B cell (primary cell): ENCODE results near the gene SLC5A2. TPM values are rescaled to one million over a fixed set of nuclear protein-coding genes. Genes with fewer than 3 reads are reported as not detected.

Experiments used
- ATAC-seq: fragments of 200-7000 bp; cut with Tn5 transposase; one replicate; pipeline ENCODE4 v1.10.0; 2021; ENCODE audit warnings: low read depth, mild to moderate bottlenecking, moderate number of reproducible peaks, moderate library complexity
- CTCF ChIA-PET: fragments of 350-600 bp; sonication (Branson Sonifier 250); formaldehyde crosslinking; loops from one replicate; lab custom pipeline; 2021; ENCODE audit warnings: antibody characterized with exemption, inconsistent platforms; lab: Charles Lee
- POLR2A ChIA-PET: fragments of 350-600 bp; sonication (Branson Sonifier 250); formaldehyde crosslinking; loops from one replicate; lab custom pipeline; 2021; ENCODE audit warnings: antibody characterized with exemption; lab: Charles Lee
- DNase-seq: peaks from one replicate; pipeline ENCODE4 v3.0.0; 2013
- H2AFZ ChIP-seq: 2 replicates; pipeline ENCODE4 v1.6.1; 2012; ENCODE audit warnings: mild to moderate bottlenecking, low read depth, low read length; ENCODE audit not compliant: insufficient read depth, poor library complexity, severe bottlenecking
- H3K27ac ChIP-seq, 2 donors: 1 replicate in 1 of 2; 2 replicates in 1 of 2; pipeline ENCODE4 v1.5.1; 2012 to 2013; ENCODE audit warnings: low read length in 2 of 2, mild to moderate bottlenecking in 2 of 2, moderate library complexity in 1 of 2
- H3K27me3 ChIP-seq, 4 experiments: fragments of 200-600 bp in 1 of 4; sonication (generic) in 1 of 4; replicated peaks in 1 of 4; 1 replicate in 2 of 4; 2 replicates in 2 of 4; pipeline versions ENCODE4 v1.6.1 to v1.7.0; 2013 to 2016; ENCODE audit warnings: low read length in 3 of 4, mild to moderate bottlenecking in 2 of 4, mixed read lengths in 1 of 4, moderate library complexity in 1 of 4; ENCODE audit not compliant: insufficient read depth in 4 of 4, control insufficient read depth in 3 of 4; ENCODE audit errors: control extremely low read depth in 1 of 4
- H3K36me3 ChIP-seq, 2 experiments: replicated peaks in 1 of 2; 1 replicate in 1 of 2; 2 replicates in 1 of 2; pipeline versions ENCODE4 v1.6.1 to v1.7.1; 2013; ENCODE audit warnings: low read length in 1 of 2; ENCODE audit not compliant: insufficient read depth in 2 of 2, control insufficient read depth in 1 of 2; ENCODE audit errors: control extremely low read depth in 1 of 2, extremely low read depth in 1 of 2
- H3K4me1 ChIP-seq, 2 donors: fragments of 200-600 bp in 1 of 2; sonication (generic) in 1 of 2; 1 replicate in 1 of 2; 2 replicates in 1 of 2; pipeline versions ENCODE4 v1.5.1 to v1.6.1; 2013 to 2017; ENCODE audit warnings: low read length in 2 of 2; ENCODE audit not compliant: control insufficient read depth in 2 of 2, insufficient read depth in 2 of 2
- H3K4me2 ChIP-seq: replicated peaks from 2 replicates; pipeline ENCODE3; 2012; ENCODE audit warnings: mild to moderate bottlenecking, low read depth, low read length; ENCODE audit not compliant: poor library complexity, severe bottlenecking
- H3K4me3 ChIP-seq, 5 experiments: fragments of 200-600 bp in 1 of 5; sonication (generic) in 1 of 5; 1 replicate in 3 of 5; 2 replicates in 2 of 5; pipeline versions ENCODE4 v1.5.1 to v1.7.0; 2011 to 2016; ENCODE audit warnings: low read length in 4 of 5, mild to moderate bottlenecking in 4 of 5, low read depth in 2 of 5, control low read depth in 1 of 5, moderate library complexity in 1 of 5; ENCODE audit not compliant: insufficient read depth in 1 of 5; ENCODE audit errors: control extremely low read depth in 1 of 5, extremely low read depth in 1 of 5
- H3K79me2 ChIP-seq: fragments of 200-600 bp; sonication (generic); one replicate; pipeline ENCODE4 v1.6.0; 2016; ENCODE audit warnings: low read length; ENCODE audit not compliant: control insufficient read depth, insufficient read depth
- H3K9ac ChIP-seq: fragments of 200-600 bp; sonication (generic); 2 replicates; pipeline ENCODE4 v1.6.1; 2017; ENCODE audit warnings: mild to moderate bottlenecking, low read length, moderate library complexity
- H3K9me3 ChIP-seq, 3 donors: one replicate each; pipeline versions ENCODE4 v1.6.1 to v1.7.1; 2013; ENCODE audit warnings: low read length in 2 of 3; ENCODE audit not compliant: control insufficient read depth in 2 of 3, insufficient read depth in 1 of 3; ENCODE audit errors: control extremely low read depth in 1 of 3
- H4K20me1 ChIP-seq: 2 replicates; pipeline ENCODE4 v1.6.0; 2012; ENCODE audit warnings: mild to moderate bottlenecking, low read length; ENCODE audit not compliant: insufficient read depth, control insufficient read depth, poor library complexity, severe bottlenecking
- H3K27ac Mint-ChIP-seq: one replicate; pipeline ENCODE4 v1.8.0; 2021; ENCODE audit warnings: mixed read lengths
- H3K27me3 Mint-ChIP-seq: one replicate; pipeline ENCODE4 v1.8.0; 2021; ENCODE audit warnings: mixed read lengths
- H3K4me1 Mint-ChIP-seq: one replicate; pipeline ENCODE4 v1.8.0; 2021; ENCODE audit warnings: mixed read lengths
- H3K4me3 Mint-ChIP-seq: one replicate; pipeline ENCODE4 v1.8.0; 2021; ENCODE audit warnings: mixed read lengths
- H3K9me3 Mint-ChIP-seq: one replicate; pipeline ENCODE4 v1.8.0; 2022; ENCODE audit warnings: mixed read lengths; ENCODE audit not compliant: insufficient read depth
- EZH2 ChIP-seq: IDR thresholded peaks from 2 replicates; pipeline ENCODE4 v1.6.1; 2012; ENCODE audit warnings: borderline replicate concordance, low read depth, mild to moderate bottlenecking, moderate library complexity, low read length; ENCODE audit not compliant: insufficient read depth, poor library complexity, severe bottlenecking
- WGBS: methylation state at CpG from one replicate; pipeline ENCODE4 v1.1.5; 2013; ENCODE audit warnings: missing lambda C conversion rate; ENCODE audit not compliant: insufficient coverage; 5-methylcytosine and 5-hydroxymethylcytosine counted together
- intact Hi-C: fragments of 100-400 bp; cut with micrococcal nuclease; formaldehyde crosslinking; loops from one replicate; pipeline ENCODE4 v1.10.0; 2022
- polyA plus RNA-seq: library from polyadenylated mRNA; depleted of rRNA; stranded (reverse); fragments of >200 nt; gene quantifications from 2 replicates; pipeline ENCODE4 v1.2.3, GENCODE V29; 2012
- total RNA-seq, 2 donors: library from RNA; stranded (reverse); fragments of 120-200 nt in 1 of 2; gene quantifications; 1 replicate in 1 of 2; 2 replicates in 1 of 2; pipeline versions ENCODE4 v1.2.3 to v1.2.4, GENCODE V29; 2013 to 2022
- TF ChIP-seq, protein P1 (sequence below): fragments of 200-600 bp; IDR thresholded peaks from one replicate; pipeline ENCODE4 v1.8.0; 2022; ENCODE audit warnings: antibody characterized with exemption, mild to moderate bottlenecking

Gene SLC5A2
- total and polyA plus RNA-seq, 2 donors (not counting 1 experiment from before 2014, with no cell fraction given), result 0.67 to 0.69 TPM

DNA sequence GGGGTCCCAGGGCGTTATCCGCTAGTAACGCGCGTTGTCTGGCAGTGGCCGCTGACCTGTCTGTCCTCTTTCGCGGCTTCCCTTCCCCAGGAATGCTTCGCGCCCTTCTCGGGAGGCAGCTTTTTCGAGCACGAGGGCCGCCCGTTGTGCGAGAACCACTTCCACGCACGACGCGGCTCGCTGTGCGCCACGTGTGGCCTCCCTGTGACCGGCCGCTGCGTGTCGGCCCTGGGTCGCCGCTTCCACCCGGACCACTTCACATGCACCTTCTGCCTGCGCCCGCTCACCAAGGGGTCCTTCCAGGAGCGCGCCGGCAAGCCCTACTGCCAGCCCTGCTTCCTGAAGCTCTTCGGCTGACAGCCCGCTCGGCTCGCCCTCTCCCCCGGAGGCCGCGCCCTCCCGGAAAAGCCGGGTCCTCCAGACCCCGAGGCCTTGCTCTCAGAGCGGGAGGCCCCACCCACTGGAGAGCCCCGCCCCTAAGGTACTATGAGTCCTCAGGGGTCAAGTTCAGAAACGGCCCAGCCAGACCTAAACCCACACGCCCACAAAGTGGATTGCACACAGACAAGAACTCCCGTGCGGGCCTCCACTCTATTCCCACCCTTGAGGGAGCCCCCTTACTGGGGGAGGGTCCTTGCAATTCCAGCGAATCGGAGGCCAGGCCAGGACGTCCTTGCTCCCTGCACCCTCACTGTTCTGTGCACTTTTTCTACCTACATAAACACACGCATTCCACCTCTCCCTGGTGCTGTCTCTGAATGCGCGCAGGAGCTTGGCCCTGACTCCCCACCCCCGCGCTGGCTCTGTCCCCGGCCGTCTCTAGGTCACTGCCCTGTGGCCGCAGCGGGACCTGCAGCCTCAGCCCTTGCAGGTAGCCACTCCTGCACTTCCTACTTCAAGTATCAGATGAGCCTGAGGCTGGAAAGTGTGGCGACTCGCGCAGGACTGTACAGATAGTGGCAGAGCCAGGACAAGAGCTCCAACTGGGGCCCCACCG is 5.4 kb upstream of the SLC5A2 start:
- TF ChIP-seq, protein P1, sequence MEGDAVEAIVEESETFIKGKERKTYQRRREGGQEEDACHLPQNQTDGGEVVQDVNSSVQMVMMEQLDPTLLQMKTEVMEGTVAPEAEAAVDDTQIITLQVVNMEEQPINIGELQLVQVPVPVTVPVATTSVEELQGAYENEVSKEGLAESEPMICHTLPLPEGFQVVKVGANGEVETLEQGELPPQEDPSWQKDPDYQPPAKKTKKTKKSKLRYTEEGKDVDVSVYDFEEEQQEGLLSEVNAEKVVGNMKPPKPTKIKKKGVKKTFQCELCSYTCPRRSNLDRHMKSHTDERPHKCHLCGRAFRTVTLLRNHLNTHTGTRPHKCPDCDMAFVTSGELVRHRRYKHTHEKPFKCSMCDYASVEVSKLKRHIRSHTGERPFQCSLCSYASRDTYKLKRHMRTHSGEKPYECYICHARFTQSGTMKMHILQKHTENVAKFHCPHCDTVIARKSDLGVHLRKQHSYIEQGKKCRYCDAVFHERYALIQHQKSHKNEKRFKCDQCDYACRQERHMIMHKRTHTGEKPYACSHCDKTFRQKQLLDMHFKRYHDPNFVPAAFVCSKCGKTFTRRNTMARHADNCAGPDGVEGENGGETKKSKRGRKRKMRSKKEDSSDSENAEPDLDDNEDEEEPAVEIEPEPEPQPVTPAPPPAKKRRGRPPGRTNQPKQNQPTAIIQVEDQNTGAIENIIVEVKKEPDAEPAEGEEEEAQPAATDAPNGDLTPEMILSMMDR, result no peak
- TF ChIP-seq EZH2, result no peak
- peaks cover 12% of the 10 kb centered on the region for H3K27me3 Mint-ChIP-seq
- DNase-seq (no peak), ATAC-seq (peak; percentile 22)
- H3K79me2 ChIP-seq, result no peaks in the 10 kb centered on the region
- H3K9me3 Mint-ChIP-seq, result no peaks in the 10 kb centered on the region
- H2AFZ ChIP-seq, result peak overlapping the region; percentile 87
- H3K27ac ChIP-seq, result no peak overlapping the region
- H3K27ac Mint-ChIP-seq, result peak overlapping the region; percentile 15
- no peaks in the 10 kb centered on the region for H4K20me1 ChIP-seq
- peaks cover 30% of the 10 kb centered on the region for H3K4me1 Mint-ChIP-seq
- peaks cover 0 to 9% (median 0%) of the 10 kb centered on the region in 3 donors for H3K9me3 ChIP-seq
- H3K4me1 ChIP-seq, result peaks cover 11 to 20% of the 10 kb centered on the region in 2 donors
- H3K36me3 ChIP-seq, result no peaks in the 10 kb centered on the region
- H3K4me2 ChIP-seq, result peak overlapping the region; percentile 94
- peak overlapping the region in 4 of 5 experiments; percentile 48 to 65 (median 62) for H3K4me3 ChIP-seq
- peak overlapping the region; percentile 90 for H3K4me3 Mint-ChIP-seq
- ChIA-PET CTCF (interaction anchor here (0.6 to 1.4 kb wide), 2 partner anchors 10 kb away, joined by 3 to 6 read pairs; no protein-coding TSS in a partner anchor), POLR2A (interaction anchor here (1.5 to 1.6 kb wide), 2 partner anchors 11 to 18 kb away, joined by 6 to 8 read pairs; partner anchors contain the start of gene ARMC5)
- peaks cover 0 to 14% (median 4%) of the 10 kb centered on the region in 4 experiments for H3K27me3 ChIP-seq
- 27% methylated on average over 67 of the region's 67 CpGs for WGBS
- intact Hi-C loops, result loop anchor here (1.0 to 5.0 kb wide), 3 partner anchors 11 to 395 kb away; partner anchors contain the start of genes RUSF1 and ZNF267
- H3K9ac ChIP-seq, result peak overlapping the region; percentile 69
